ENCODE measurements around the gene C1QA. TPM values are rescaled to one million over a fixed set of nuclear protein-coding genes. Genes with fewer than 3 reads are reported as not detected.
"Not testable (repeated sequence)": the region's sequence is repeated elsewhere in the genome, so short reads cannot be mapped to it uniquely, and the experiment has no call there.

Gene C1QA
- total RNA-seq, 4 donors from 2014 or later, result 12.3 to 90.8 (median 28.7) TPM

GRCh38 chr1:22665752-22666151 is 29.3 kb downstream of the C1QA start:
- no peaks in the 10 kb centered on the region for H3K27me3 ChIP-seq
- TF ChIP-seq CTCF (IDR thresholded peaks at IDR 0.05), result peak in 3 of 6 experiments; percentile 53 to 59 (median 54)
- TF ChIP-seq POLR2A (IDR thresholded peaks at IDR 0.05), result no peak
- DNase-seq, result peak in 2 of 3 donors; percentile 49 to 64
- H3K4me1 ChIP-seq, result no peaks in the 10 kb centered on the region
- H3K36me3 ChIP-seq, result no peaks in the 10 kb centered on the region
- no peak overlapping the region for H3K27ac ChIP-seq
- H3K9me3 ChIP-seq, result no peaks in the 10 kb centered on the region
- no peak overlapping the region for H3K4me3 ChIP-seq

GRCh38 chr1:22666412-22666811 is 30.0 kb downstream of the C1QA start:
- H3K36me3 ChIP-seq, result no peaks in the 10 kb centered on the region
- no peak overlapping the region for H3K4me3 ChIP-seq
- DNase-seq, result no peak
- H3K9me3 ChIP-seq, result no peaks in the 10 kb centered on the region
- H3K27ac ChIP-seq, result no peak overlapping the region
- H3K27me3 ChIP-seq, result no peaks in the 10 kb centered on the region
- H3K4me1 ChIP-seq, result no peaks in the 10 kb centered on the region
- no peak for TF ChIP-seq POLR2A (IDR thresholded peaks at IDR 0.05)
- no peak for TF ChIP-seq CTCF (IDR thresholded peaks at IDR 0.05)

GRCh38 chr1:22668840-22669239 is 32.4 kb downstream of the C1QA start:
- not testable (repeated sequence) for H3K36me3 ChIP-seq, H3K27ac ChIP-seq, DNase-seq, H3K4me3 ChIP-seq, H3K4me1 ChIP-seq, H3K27me3 ChIP-seq, H3K9me3 ChIP-seq

GRCh38 chr1:22670352-22670975 is 34.0 kb downstream of the C1QA start:
- Histone ChIP-seq H3K9me3 (no peaks in the 10 kb centered on the region), H3K36me3 (no peaks in the 10 kb centered on the region), H3K27ac (no peak overlapping the region), H3K4me3 (no peak overlapping the region), H3K27me3 (no peaks in the 10 kb centered on the region), H3K4me1 (no peaks in the 10 kb centered on the region)
- no peak for DNase-seq
- no peak for TF ChIP-seq CTCF (IDR thresholded peaks at IDR 0.05)
- TF ChIP-seq POLR2A (IDR thresholded peaks at IDR 0.05), result no peak

- Histone ChIP-seq H3K27ac (no peak overlapping the region), H3K9me3 (no peaks in the 10 kb centered on the region), H3K27me3 (no peaks in the 10 kb centered on the region), H3K36me3 (no peaks in the 10 kb centered on the region), H3K4me3 (no peak overlapping the region), H3K4me1 (peaks cover 0 to 6% (median 0%) of the 10 kb centered on the region in 4 donors)
- TF ChIP-seq POLR2A (IDR thresholded peaks at IDR 0.05), result no peak
- DNase-seq, result no peak
These were observed 35.6 kb downstream of the C1QA start for GRCh38 chr1:22671999-22672398.

GRCh38 chr1:22673486-22674409 is 37.3 kb downstream of the C1QA start:
- TF ChIP-seq POLR2A (IDR thresholded peaks at IDR 0.05) (no peak), CTCF (IDR thresholded peaks at IDR 0.05) (peak in 4 of 6 experiments; percentile 53 to 86 (median 82))
- Histone ChIP-seq H3K9me3 (no peaks in the 10 kb centered on the region), H3K4me1 (peaks cover 0 to 11% (median 0%) of the 10 kb centered on the region in 4 donors), H3K36me3 (no peaks in the 10 kb centered on the region), H3K27me3 (no peaks in the 10 kb centered on the region), H3K27ac (no peak overlapping the region), H3K4me3 (no peak overlapping the region)
- DNase-seq, result peak in 2 of 3 donors; percentile 80 to 82

All from Peyer's patch (tissue), 4 donors.